Epithelial cell of esophagus (primary cell): ENCODE results near the gene LY6G5C.
A peak's percentile ranks its signal among the peaks of the same experiment; 100 is the strongest.

ENCODE experiments used
- DNase-seq: peaks from one replicate; pipeline ENCODE4 v3.0.0; 2010; ENCODE audit warnings: low read depth
- H3K4me3 ChIP-seq: 2 replicates; pipeline ENCODE4 v1.5.1; 2011; ENCODE audit warnings: mild to moderate bottlenecking, low read length, control low read depth
- CTCF ChIP-seq: IDR thresholded peaks from 2 replicates; pipeline ENCODE4 v1.5.1; 2011; ENCODE audit warnings: low read depth, mild to moderate bottlenecking, low read length, control low read depth, inconsistent platforms; ENCODE audit not compliant: insufficient read depth; ENCODE audit errors: missing control alignments

LY6G5C gene

GRCh38 chr6:31689249-31690110 lies 8.6 kb upstream of the LY6G5C start:
- no peak for DNase-seq
- H3K4me3 ChIP-seq = no peak overlapping the region
- TF ChIP-seq CTCF = peak; percentile 49

- DNase-seq = no peak
- no peak for TF ChIP-seq CTCF
- H3K4me3 ChIP-seq = no peak overlapping the region
These were observed 7.2 kb upstream of the LY6G5C start for GRCh38 chr6:31687860-31688693.

GRCh38 chr6:31687321-31687720 lies 6.5 kb upstream of the LY6G5C start:
- H3K4me3 ChIP-seq = no peak overlapping the region
- TF ChIP-seq CTCF = no peak
- no peak for DNase-seq

- TF ChIP-seq CTCF = no peak
- DNase-seq = no peak
- H3K4me3 ChIP-seq = no peak overlapping the region
These were observed 5.6 kb upstream of the LY6G5C start for GRCh38 chr6:31686483-31686882.

- no peak for TF ChIP-seq CTCF
- no peak overlapping the region for H3K4me3 ChIP-seq
- DNase-seq = no peak
These were observed 2.7 kb upstream of the LY6G5C start for GRCh38 chr6:31683591-31683990.

GRCh38 chr6:31681135-31681671 lies 336 bp upstream of the LY6G5C start:
- TF ChIP-seq CTCF = no peak
- DNase-seq = peak; percentile 34
- H3K4me3 ChIP-seq = peak overlapping the region; percentile 45
